ENCODE data around the gene MUC16.

Gene MUC16

GRCh38 chr19:8965887-8966286 lies 44.3 kb downstream of the MUC16 start:
- no peak for TF ChIP-seq CTCF (IDR thresholded peaks at IDR 0.05; ENCODE audit: low read depth, low read length)
- no peak overlapping the region for H3K4me3 ChIP-seq (ENCODE audit: low read depth, low read length)
- in situ Hi-C loops (cut with HindIII; ENCODE audit: low sequenced_read_pairs) = no loop called here
- no peak for DNase-seq (ENCODE audit: low read depth, low spot score)
